HEK293 (cell line): ENCODE results near the gene GH1.

Source experiments
- CTCF ChIP-seq: fragments of 450-650 bp; formaldehyde crosslinking; IDR thresholded peaks from 2 replicates; pipeline ENCODE4 v1.5.1; 2016; ENCODE audit warnings: missing biosample characterization, missing genetic modification characterization
- TRIM28 ChIP-seq: IDR thresholded peaks from 2 replicates; pipeline ENCODE4 v1.6.1; 2011; ENCODE audit warnings: low read length, control low read depth, borderline replicate concordance
- ZBTB7A ChIP-seq: fragments of 450-650 bp; formaldehyde crosslinking; IDR thresholded peaks from 2 replicates; pipeline ENCODE4 v1.5.1; 2016; ENCODE audit warnings: low read depth, missing biosample characterization, missing genetic modification characterization
- ZFP3 ChIP-seq: fragments of 450-650 bp; formaldehyde crosslinking; IDR thresholded peaks from 2 replicates; pipeline ENCODE4 v1.5.1; 2016; ENCODE audit warnings: low read depth, missing biosample characterization, missing genetic modification characterization
- ZNF10 ChIP-seq: fragments of 450-650 bp; formaldehyde crosslinking; IDR thresholded peaks from 2 replicates; pipeline ENCODE4 v1.5.1; 2017; ENCODE audit warnings: missing biosample characterization, missing genetic modification characterization
- ZNF510 ChIP-seq: fragments of 450-650 bp; formaldehyde crosslinking; IDR thresholded peaks from 2 replicates; pipeline ENCODE4 v1.5.1; 2018; ENCODE audit warnings: mild to moderate bottlenecking, missing genetic modification characterization, missing biosample characterization; ENCODE audit not compliant: insufficient replicate concordance
- ZNF791 ChIP-seq: fragments of 450-650 bp; formaldehyde crosslinking; IDR thresholded peaks from 2 replicates; pipeline ENCODE4 v1.5.1; 2016; ENCODE audit warnings: missing biosample characterization, missing genetic modification characterization

DNA sequence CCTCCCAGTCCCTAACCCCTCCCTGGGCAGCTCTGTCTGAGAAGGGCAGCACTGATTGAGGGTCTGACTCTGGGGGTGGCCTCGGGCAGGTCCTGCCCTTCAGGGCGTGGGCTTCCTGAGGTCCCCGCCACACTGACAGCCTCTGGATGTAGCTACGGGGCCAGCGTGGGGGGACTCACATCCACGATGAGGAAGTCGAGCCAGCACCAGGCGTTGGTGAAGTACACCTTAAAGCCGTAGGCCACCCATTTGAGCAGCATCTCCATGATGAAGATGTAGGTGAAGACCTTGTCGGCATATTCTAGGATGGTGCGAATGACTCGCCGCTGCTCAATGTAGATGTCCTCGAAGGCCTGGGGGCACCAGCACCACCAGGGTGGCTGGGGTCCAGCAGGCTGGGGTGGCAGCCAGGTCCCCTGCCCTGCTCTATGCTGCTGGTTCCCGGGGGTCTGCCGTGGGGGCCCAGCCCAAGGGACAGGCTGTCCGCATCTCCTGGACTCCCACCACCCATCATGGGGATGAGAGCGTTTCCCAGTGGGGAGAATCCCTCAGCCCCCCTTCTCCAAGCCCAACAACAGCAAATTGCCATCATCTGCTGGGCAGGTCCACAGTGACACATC lies 29.2 kb upstream of the GH1 start:
- no peak for TF ChIP-seq ZFP3 (tag by site-specific recombination)
- no peak for TF ChIP-seq TRIM28
- TF ChIP-seq ZNF10 (tag by site-specific recombination) = no peak
- TF ChIP-seq CTCF (tag by site-specific recombination) = no peak
- TF ChIP-seq ZNF791 = no peak
- TF ChIP-seq ZNF510 (tag by site-specific recombination) = no peak
- TF ChIP-seq ZBTB7A (tag by site-specific recombination) = no peak
